H9 (cell line): ENCODE data around the gene S100A7A. TPM values are rescaled to one million over a fixed set of nuclear protein-coding genes. Genes with fewer than 3 reads are reported as not detected.

ENCODE experiments used
- DNase-seq: peaks from one replicate; pipeline ENCODE4 v3.0.0-alpha.2; 2017
- H2AFZ ChIP-seq: one replicate; pipeline ENCODE4 v1.6.1; 2013; ENCODE audit warnings: mild to moderate bottlenecking, low read length, control low read depth, moderate library complexity
- H2AK5ac ChIP-seq: 2 replicates; pipeline ENCODE4 v1.6.1; 2013; ENCODE audit warnings: low read length, control low read depth, mixed read lengths; ENCODE audit not compliant: insufficient read length
- H2BK120ac ChIP-seq: one replicate; pipeline ENCODE4 v1.6.1; 2013; ENCODE audit warnings: low read depth, mild to moderate bottlenecking, low read length, control low read depth, inconsistent platforms; ENCODE audit not compliant: poor library complexity, severe bottlenecking
- H2BK12ac ChIP-seq: 2 replicates; pipeline ENCODE4 v1.6.1; 2013; ENCODE audit warnings: low read length, control low read depth, mixed read lengths, low read depth; ENCODE audit not compliant: insufficient read length
- H2BK15ac ChIP-seq: 2 replicates; pipeline ENCODE4 v1.6.1; 2013; ENCODE audit warnings: low read depth, low read length, control low read depth
- H2BK20ac ChIP-seq: one replicate; pipeline ENCODE4 v1.6.1; 2013; ENCODE audit warnings: low read depth, mild to moderate bottlenecking, low read length, control low read depth, inconsistent platforms; ENCODE audit not compliant: poor library complexity, severe bottlenecking
- H2BK5ac ChIP-seq: 2 replicates; pipeline ENCODE4 v1.6.1; 2013; ENCODE audit warnings: low read length, control low read depth, mixed read lengths; ENCODE audit not compliant: insufficient read length
- H3K14ac ChIP-seq: 2 replicates; pipeline ENCODE4 v1.6.1; 2013; ENCODE audit warnings: low read length, control low read depth; ENCODE audit not compliant: insufficient read depth
- H3K18ac ChIP-seq: 2 replicates; pipeline ENCODE4 v1.6.1; 2013; ENCODE audit warnings: low read depth, mild to moderate bottlenecking, mixed read lengths, low read length, control low read depth; ENCODE audit not compliant: insufficient read length
- H3K23ac ChIP-seq: 2 replicates; pipeline ENCODE4 v1.6.1; 2013; ENCODE audit warnings: low read length, control low read depth, mixed read lengths, low read depth; ENCODE audit not compliant: insufficient read length
- H3K23me2 ChIP-seq: 2 replicates; pipeline ENCODE4 v1.6.1; 2013; ENCODE audit warnings: low read depth, mild to moderate bottlenecking, mixed read lengths, low read length, control low read depth; ENCODE audit not compliant: insufficient read length, poor library complexity, severe bottlenecking
- H3K27ac ChIP-seq: 2 replicates; pipeline ENCODE4 v1.5.1; 2013; ENCODE audit warnings: low read length, control low read depth, mixed read lengths, low read depth; ENCODE audit not compliant: insufficient read length
- H3K27me3 ChIP-seq: 2 replicates; pipeline ENCODE4 v1.6.1; 2013; ENCODE audit warnings: low read length, control low read depth, inconsistent platforms; ENCODE audit not compliant: insufficient read depth
- H3K4ac ChIP-seq: 2 replicates; pipeline ENCODE4 v1.6.1; 2013; ENCODE audit warnings: low read depth, mild to moderate bottlenecking, control low read depth, inconsistent platforms, low read length, moderate library complexity
- H3K4me1 ChIP-seq: 2 replicates; pipeline ENCODE4 v1.6.1; 2013; ENCODE audit warnings: low read length, control low read depth, inconsistent platforms; ENCODE audit not compliant: insufficient read depth
- H3K4me2 ChIP-seq: 2 replicates; pipeline ENCODE4 v1.6.1; 2013; ENCODE audit warnings: low read length, control low read depth, mixed read lengths; ENCODE audit not compliant: insufficient read length, insufficient read depth
- H3K56ac ChIP-seq: 2 replicates; pipeline ENCODE4 v1.6.1; 2013; ENCODE audit warnings: low read depth, mild to moderate bottlenecking, mixed read lengths, low read length, control low read depth; ENCODE audit not compliant: insufficient read length
- H3K79me1 ChIP-seq: 2 replicates; pipeline ENCODE4 v1.6.1; 2013; ENCODE audit warnings: low read depth, mild to moderate bottlenecking, moderate library complexity, low read length, control low read depth, inconsistent platforms; ENCODE audit not compliant: insufficient read depth, poor library complexity, severe bottlenecking
- H3K79me2 ChIP-seq: 2 replicates; pipeline ENCODE4 v1.6.1; 2013; ENCODE audit warnings: low read length, control low read depth, inconsistent platforms; ENCODE audit not compliant: insufficient read depth
- H3K9ac ChIP-seq: 2 replicates; pipeline ENCODE4 v1.6.1; 2013; ENCODE audit warnings: low read length, control low read depth, mixed read lengths; ENCODE audit not compliant: insufficient read length; ENCODE audit errors: extremely low read depth
- H3K9me3 ChIP-seq: one replicate; pipeline ENCODE4 v1.6.1; 2013; ENCODE audit warnings: low read depth, low read length, inconsistent platforms; ENCODE audit not compliant: control insufficient read depth
- H3T11ph ChIP-seq: one replicate; pipeline ENCODE4 v1.6.1; 2013; ENCODE audit warnings: mild to moderate bottlenecking, low read length, control low read depth, inconsistent platforms
- H4K20me1 ChIP-seq: one replicate; pipeline ENCODE4 v1.6.1; 2013; ENCODE audit not compliant: control insufficient read depth, insufficient read length, insufficient read depth
- H4K5ac ChIP-seq: 2 replicates; pipeline ENCODE4 v1.6.1; 2013; ENCODE audit warnings: low read depth, mild to moderate bottlenecking, mixed read lengths, low read length, control low read depth; ENCODE audit not compliant: insufficient read length
- H4K8ac ChIP-seq: replicated peaks from 2 replicates; pipeline ENCODE4 v1.6.1; 2013; ENCODE audit warnings: low read length, control low read depth, mixed read lengths, low read depth; ENCODE audit not compliant: insufficient read length
- H4K91ac ChIP-seq: 2 replicates; pipeline ENCODE4 v1.6.1; 2013; ENCODE audit warnings: low read depth, mild to moderate bottlenecking, moderate library complexity, mixed read lengths, low read length, control low read depth; ENCODE audit not compliant: insufficient read length
- H3K27ac Mint-ChIP-seq, 3 experiments: 2 replicates in 2 of 3; 3 replicates in 1 of 3; pipeline ENCODE4 v1.8.0; 2020 to 2021; ENCODE audit warnings: mixed read lengths in 3 of 3, mild to moderate bottlenecking in 1 of 3, moderate library complexity in 1 of 3
- H3K27me3 Mint-ChIP-seq: 2 replicates; pipeline ENCODE4 v1.8.0; 2021; ENCODE audit warnings: low read depth, mild to moderate bottlenecking, moderate library complexity, mixed read lengths
- H3K36me3 Mint-ChIP-seq, 3 experiments: 2 replicates in 2 of 3; 3 replicates in 1 of 3; pipeline ENCODE4 v1.8.0; 2020 to 2021; ENCODE audit warnings: low read depth in 3 of 3, mixed read lengths in 3 of 3; ENCODE audit not compliant: insufficient read depth in 1 of 3
- H3K4me1 Mint-ChIP-seq, 2 experiments: 2 replicates each; pipeline ENCODE4 v1.8.0; 2020; ENCODE audit warnings: mixed read lengths in 2 of 2
- H3K4me3 Mint-ChIP-seq, 2 experiments: 2 replicates in 1 of 2; 3 replicates in 1 of 2; pipeline ENCODE4 v1.8.0; 2020 to 2021; ENCODE audit warnings: mild to moderate bottlenecking in 2 of 2, mixed read lengths in 2 of 2, moderate library complexity in 1 of 2
- H3K9me3 Mint-ChIP-seq, 2 experiments: 2 replicates in 1 of 2; 3 replicates in 1 of 2; pipeline ENCODE4 v1.8.0; 2020; ENCODE audit warnings: mild to moderate bottlenecking in 2 of 2, mixed read lengths in 2 of 2, moderate library complexity in 1 of 2
- WGBS: extraction: QIAGEN DNeasy Blood & Tissue Kit; methylation state at CpG from one replicate; pipeline ENCODE4 v1.1.7; 2013; ENCODE audit warnings: missing lambda C conversion rate, low lambda C conversion rate, mixed read lengths; ENCODE audit not compliant: insufficient read length; ENCODE audit errors: extremely low coverage; 5-methylcytosine and 5-hydroxymethylcytosine counted together
- total RNA-seq: library from RNA; stranded (reverse); gene quantifications from 2 replicates; pipeline ENCODE4 v1.2.1, GENCODE V29; 2021
- TF ChIP-seq, protein P1 (sequence below): fragments of 200-600 bp; sonication (generic); conservative IDR thresholded peaks from 3 replicates; pipeline ENCODE4 v1.8.0; 2021; ENCODE audit warnings: antibody characterized with exemption, mild to moderate bottlenecking

Gene S100A7A
- total RNA-seq, 1 experiment from 2014 or later = not detected

DNA sequence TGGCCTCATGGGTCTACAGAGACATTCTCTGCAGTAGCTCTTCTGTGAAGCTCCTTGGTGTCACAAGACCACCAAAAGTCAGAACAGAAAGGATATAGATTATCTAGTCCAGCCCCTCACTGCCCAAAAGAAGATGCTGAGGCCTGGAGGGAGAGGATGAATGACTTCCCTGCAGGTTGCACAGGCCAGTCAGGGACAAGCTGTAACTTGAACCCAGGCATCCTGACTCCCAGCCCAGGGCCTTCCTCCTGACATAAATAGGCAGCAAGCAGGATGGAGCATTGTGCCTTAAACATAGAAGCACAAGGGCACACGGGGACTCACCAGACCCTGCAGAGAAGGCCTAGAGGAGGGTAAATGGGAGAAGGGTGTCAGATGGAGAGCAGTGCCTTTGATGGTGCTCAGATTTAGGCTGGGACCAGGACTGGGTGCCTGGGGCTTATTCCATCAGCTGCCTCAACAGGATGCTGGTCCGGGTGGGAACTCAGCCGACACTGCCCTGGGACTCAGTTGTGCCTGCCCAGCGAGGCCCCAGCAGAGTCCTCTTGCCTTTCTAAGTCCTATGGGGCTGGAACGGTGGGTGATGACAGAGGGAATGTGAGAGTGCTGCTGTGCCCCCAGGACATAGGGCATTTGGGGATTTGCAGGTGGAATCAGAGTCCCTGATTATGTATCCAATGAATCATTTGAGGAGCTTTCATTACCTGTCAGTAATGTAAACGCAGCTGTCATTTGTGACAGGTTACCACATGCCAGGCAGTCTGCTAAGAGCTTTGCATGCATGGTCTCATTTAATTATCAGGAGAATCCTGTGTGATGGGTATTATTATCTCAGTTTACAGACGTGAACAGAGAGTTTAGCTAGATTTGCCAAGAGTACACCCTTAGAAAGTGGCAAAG lies 13.2 kb downstream of the S100A7A start:
- DNase-seq = no peak
- no peak overlapping the region for H2BK120ac ChIP-seq
- no peak overlapping the region for H3K56ac ChIP-seq
- no peak overlapping the region for H2AFZ ChIP-seq
- H3K18ac ChIP-seq = no peak overlapping the region
- H3K79me2 ChIP-seq = no peaks in the 10 kb centered on the region
- no peak overlapping the region for H3T11ph ChIP-seq
- Mint-ChIP-seq H3K36me3 (no peaks in the 10 kb centered on the region), H3K27me3 (peaks cover 9% of the 10 kb centered on the region), H3K9me3 (peaks cover 0 to 3% of the 10 kb centered on the region in 2 experiments; a peak in 1 of 5 replicates), H3K27ac (no peak overlapping the region), H3K4me3 (no peak overlapping the region; a peak in 1 of 5 replicates), H3K4me1 (no peaks in the 10 kb centered on the region)
- H3K79me1 ChIP-seq = no peaks in the 10 kb centered on the region
- H3K4me1 ChIP-seq = no peaks in the 10 kb centered on the region
- no peaks in the 10 kb centered on the region for H4K20me1 ChIP-seq
- no peak overlapping the region for H3K4me2 ChIP-seq
- no peaks in the 10 kb centered on the region; the same call in 1 of the 2 replicates for H3K27me3 ChIP-seq
- no peak overlapping the region for H2BK12ac ChIP-seq
- H4K5ac ChIP-seq = no peak overlapping the region
- H3K23me2 ChIP-seq = no peaks in the 10 kb centered on the region
- no peak overlapping the region for H4K8ac ChIP-seq
- H2BK20ac ChIP-seq = no peak overlapping the region
- no peak overlapping the region for H3K27ac ChIP-seq
- no peak overlapping the region for H2BK15ac ChIP-seq
- H3K14ac ChIP-seq = no peak overlapping the region; the same call in 1 of the 2 replicates
- no peak overlapping the region for H2AK5ac ChIP-seq
- no peak overlapping the region for H4K91ac ChIP-seq
- no peak overlapping the region for H3K23ac ChIP-seq
- H3K9ac ChIP-seq = no peak overlapping the region
- no peak overlapping the region for H2BK5ac ChIP-seq
- TF ChIP-seq, protein P1, sequence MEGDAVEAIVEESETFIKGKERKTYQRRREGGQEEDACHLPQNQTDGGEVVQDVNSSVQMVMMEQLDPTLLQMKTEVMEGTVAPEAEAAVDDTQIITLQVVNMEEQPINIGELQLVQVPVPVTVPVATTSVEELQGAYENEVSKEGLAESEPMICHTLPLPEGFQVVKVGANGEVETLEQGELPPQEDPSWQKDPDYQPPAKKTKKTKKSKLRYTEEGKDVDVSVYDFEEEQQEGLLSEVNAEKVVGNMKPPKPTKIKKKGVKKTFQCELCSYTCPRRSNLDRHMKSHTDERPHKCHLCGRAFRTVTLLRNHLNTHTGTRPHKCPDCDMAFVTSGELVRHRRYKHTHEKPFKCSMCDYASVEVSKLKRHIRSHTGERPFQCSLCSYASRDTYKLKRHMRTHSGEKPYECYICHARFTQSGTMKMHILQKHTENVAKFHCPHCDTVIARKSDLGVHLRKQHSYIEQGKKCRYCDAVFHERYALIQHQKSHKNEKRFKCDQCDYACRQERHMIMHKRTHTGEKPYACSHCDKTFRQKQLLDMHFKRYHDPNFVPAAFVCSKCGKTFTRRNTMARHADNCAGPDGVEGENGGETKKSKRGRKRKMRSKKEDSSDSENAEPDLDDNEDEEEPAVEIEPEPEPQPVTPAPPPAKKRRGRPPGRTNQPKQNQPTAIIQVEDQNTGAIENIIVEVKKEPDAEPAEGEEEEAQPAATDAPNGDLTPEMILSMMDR = no peak
- no peak overlapping the region for H3K4ac ChIP-seq
- WGBS = no CpG with 5 or more reads among the region's 7 CpGs
- H3K9me3 ChIP-seq = no peaks in the 10 kb centered on the region
